ENCODE results near the gene MTFR1L. TPM values are rescaled to one million over a fixed set of nuclear protein-coding genes. Genes with fewer than 3 reads are reported as not detected.

Gene MTFR1L
- polyA plus RNA-seq, 1 of the 3 experiments (the other 2 are of a cell fraction), result 53.6 TPM

DNA sequence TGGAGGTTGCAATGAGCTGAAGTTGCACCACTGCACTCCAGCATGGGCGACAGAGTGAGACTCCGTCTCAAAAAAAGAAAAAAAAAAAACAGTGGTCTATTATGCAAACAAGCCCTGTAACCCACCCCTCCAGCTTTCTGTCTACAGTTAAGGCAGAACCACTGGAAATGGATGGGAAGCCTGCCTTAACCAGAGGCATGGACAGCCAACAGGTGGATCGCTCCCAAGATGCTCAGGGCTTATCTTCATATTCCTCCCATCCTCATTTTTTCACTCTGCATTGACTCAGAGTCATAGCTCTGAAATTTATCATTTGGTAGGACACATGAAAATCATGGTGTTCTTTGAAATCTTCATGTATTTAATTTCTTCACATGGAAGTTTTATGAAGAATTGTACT is 8.7 kb downstream of the MTFR1L start:
- Histone ChIP-seq H3K27me3 (ENCODE audit: insufficient read depth) (no peaks in the 10 kb centered on the region), H3K9me3 (no peaks in the 10 kb centered on the region), H3K4me3 (ENCODE audit: low read depth in 2 of 2, low read length in 1 of 2) (no peak overlapping the region), H3F3A (replicated peaks; ENCODE audit: insufficient read depth) (no peaks in the 10 kb centered on the region), H4K20me1 (ENCODE audit: insufficient read depth) (no peaks in the 10 kb centered on the region), H3K4me2 (no peak overlapping the region), H3K9ac (no peak overlapping the region), H3K36me3 (replicated peaks in 1 of 2; ENCODE audit: control insufficient read depth in 1 of 2, insufficient read depth in 2 of 2, low read length in 1 of 2) (peaks cover 49 to 70% of the 10 kb centered on the region in 2 experiments), H2AFZ (ENCODE audit: low read depth) (no peak overlapping the region), H3K4me1 (ENCODE audit: control insufficient read depth in 1 of 2, insufficient read depth in 2 of 2, low read depth in 1 of 2, low read length in 1 of 2) (no peaks in the 10 kb centered on the region), H3K79me2 (ENCODE audit: insufficient read depth) (peaks cover 7% of the 10 kb centered on the region), H3K9me2 (no peaks in the 10 kb centered on the region), H3K27ac (ENCODE audit: low read depth in 2 of 2, low read length in 1 of 2) (no peak overlapping the region)
- POLR2A ChIA-PET, result no interaction called here
- 72% methylated on average over 3 of the region's 3 CpGs for WGBS (ENCODE audit: low lambda C conversion rate)
- TF ChIP-seq JUND (IDR thresholded peaks at IDR 0.05) (no peak), RAD21 (IDR thresholded peaks at IDR 0.05; ENCODE audit: low read length) (no peak)
- TF ChIP-seq, protein P1, sequence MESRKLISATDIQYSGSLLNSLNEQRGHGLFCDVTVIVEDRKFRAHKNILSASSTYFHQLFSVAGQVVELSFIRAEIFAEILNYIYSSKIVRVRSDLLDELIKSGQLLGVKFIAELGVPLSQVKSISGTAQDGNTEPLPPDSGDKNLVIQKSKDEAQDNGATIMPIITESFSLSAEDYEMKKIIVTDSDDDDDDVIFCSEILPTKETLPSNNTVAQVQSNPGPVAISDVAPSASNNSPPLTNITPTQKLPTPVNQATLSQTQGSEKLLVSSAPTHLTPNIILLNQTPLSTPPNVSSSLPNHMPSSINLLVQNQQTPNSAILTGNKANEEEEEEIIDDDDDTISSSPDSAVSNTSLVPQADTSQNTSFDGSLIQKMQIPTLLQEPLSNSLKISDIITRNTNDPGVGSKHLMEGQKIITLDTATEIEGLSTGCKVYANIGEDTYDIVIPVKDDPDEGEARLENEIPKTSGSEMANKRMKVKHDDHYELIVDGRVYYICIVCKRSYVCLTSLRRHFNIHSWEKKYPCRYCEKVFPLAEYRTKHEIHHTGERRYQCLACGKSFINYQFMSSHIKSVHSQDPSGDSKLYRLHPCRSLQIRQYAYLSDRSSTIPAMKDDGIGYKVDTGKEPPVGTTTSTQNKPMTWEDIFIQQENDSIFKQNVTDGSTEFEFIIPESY (IDR thresholded peaks at IDR 0.05; ENCODE audit: borderline replicate concordance, low read depth), result no peak
- no peak for DNase-seq
- CTCF ChIA-PET, result interaction anchor here (1.0 to 2.6 kb wide), 6 partner anchors 9 to 220 kb away, joined by 3 to 7 read pairs (median 5); partner anchors contain the start of gene PAQR7

- POLR2A ChIA-PET, result no interaction called here
- no peak overlapping the region for H3K9ac ChIP-seq
- H3K9me3 ChIP-seq, result no peaks in the 10 kb centered on the region
- H3K36me3 ChIP-seq (replicated peaks in 1 of 2; ENCODE audit: control insufficient read depth in 1 of 2, insufficient read depth in 2 of 2, low read length in 1 of 2), result peaks cover 55 to 74% of the 10 kb centered on the region in 2 experiments
- H4K20me1 ChIP-seq (ENCODE audit: insufficient read depth), result no peaks in the 10 kb centered on the region
- H3K9me2 ChIP-seq, result no peaks in the 10 kb centered on the region
- H3K79me2 ChIP-seq (ENCODE audit: insufficient read depth), result peaks cover 2% of the 10 kb centered on the region
- H3K27ac ChIP-seq (ENCODE audit: low read depth in 2 of 2, low read length in 1 of 2), result no peak overlapping the region
- H3K27me3 ChIP-seq (ENCODE audit: insufficient read depth), result no peaks in the 10 kb centered on the region
- no peak for DNase-seq
- H3K4me3 ChIP-seq (ENCODE audit: low read depth in 2 of 2, low read length in 1 of 2), result no peak overlapping the region
- CTCF ChIA-PET, result interaction anchor here (1.0 to 2.6 kb wide), 6 partner anchors 11 to 220 kb away, joined by 3 to 7 read pairs (median 5); partner anchors contain the start of genes PAFAH2 and PAQR7
- no peak overlapping the region for H3K4me2 ChIP-seq
- no peaks in the 10 kb centered on the region for H3K4me1 ChIP-seq (ENCODE audit: control insufficient read depth in 1 of 2, insufficient read depth in 2 of 2, low read depth in 1 of 2, low read length in 1 of 2)
- H2AFZ ChIP-seq (ENCODE audit: low read depth), result no peak overlapping the region
- WGBS (ENCODE audit: low lambda C conversion rate), result 80% methylated on average over 1 of the region's 1 CpG
- TF ChIP-seq RXRA (IDR thresholded peaks at IDR 0.05; ENCODE audit: borderline replicate concordance, low read depth) (no peak), IRF3 (IDR thresholded peaks at IDR 0.05; ENCODE audit: low read depth, low read length) (no peak), TEAD4 (IDR thresholded peaks at IDR 0.05; ENCODE audit: borderline replicate concordance, insufficient read depth) (no peak), NFIC (IDR thresholded peaks at IDR 0.05; ENCODE audit: borderline replicate concordance) (no peak), POLR2AphosphoS5 (IDR thresholded peaks at IDR 0.05; ENCODE audit: low read depth, low read length) (no peak)
- TF ChIP-seq, protein P2, sequence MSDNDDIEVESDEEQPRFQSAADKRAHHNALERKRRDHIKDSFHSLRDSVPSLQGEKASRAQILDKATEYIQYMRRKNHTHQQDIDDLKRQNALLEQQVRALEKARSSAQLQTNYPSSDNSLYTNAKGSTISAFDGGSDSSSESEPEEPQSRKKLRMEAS (IDR thresholded peaks at IDR 0.05; ENCODE audit: low read depth), result no peak
- no peaks in the 10 kb centered on the region for H3F3A ChIP-seq (replicated peaks; ENCODE audit: insufficient read depth)
Observed at GRCh38 chr1:25829046-25829445, 9.3 kb downstream of the MTFR1L start.
